RWPE2 (cell line): Measurements from ENCODE around the gene FASN.

Experiments used
- ATAC-seq: fragments of 200-7000 bp; cut with Tn5 transposase; 3 replicates; pipeline ENCODE4 v1.9.1; 2021; ENCODE audit warnings: low read depth
- DNase-seq: peaks from one replicate; pipeline ENCODE4 v3.0.0-alpha.2; 2020; ENCODE audit warnings: low spot score
- H3K27ac ChIP-seq: fragments of 450-650 bp; 2 replicates; pipeline ENCODE4 v1.5.1; 2017; ENCODE audit warnings: mild to moderate bottlenecking; ENCODE audit not compliant: poor library complexity, severe bottlenecking
- H3K27me3 ChIP-seq: fragments of 250-450 bp; sonication (Bioruptor Pico); 2 replicates; pipeline ENCODE4 v1.5.1; 2021; ENCODE audit warnings: mild to moderate bottlenecking, moderate library complexity; ENCODE audit not compliant: insufficient read depth, poor library complexity, severe bottlenecking
- H3K36me3 ChIP-seq: fragments of 250-450 bp; sonication (Bioruptor Pico); 2 replicates; pipeline ENCODE4 v1.5.1; 2020; ENCODE audit warnings: low read depth, mild to moderate bottlenecking, moderate library complexity
- H3K4me1 ChIP-seq: fragments of 250-450 bp; sonication (Bioruptor Pico); 2 replicates; pipeline ENCODE4 v1.5.1; 2021; ENCODE audit warnings: mild to moderate bottlenecking, moderate library complexity; ENCODE audit not compliant: insufficient read depth, poor library complexity, severe bottlenecking
- H3K4me3 ChIP-seq: fragments of 250-450 bp; sonication (Bioruptor Pico); 2 replicates; pipeline ENCODE4 v1.5.1; 2021; ENCODE audit warnings: mild to moderate bottlenecking, moderate library complexity; ENCODE audit not compliant: severe bottlenecking
- H3K9me3 ChIP-seq: fragments of 250-450 bp; sonication (Bioruptor Pico); 2 replicates; pipeline ENCODE4 v1.5.1; 2021; ENCODE audit warnings: mild to moderate bottlenecking, moderate library complexity; ENCODE audit not compliant: severe bottlenecking
- TF ChIP-seq, protein P1 (sequence below): fragments of 450-650 bp; IDR thresholded peaks from one replicate; pipeline ENCODE4 v1.5.1; 2017; ENCODE audit warnings: mild to moderate bottlenecking, moderate library complexity; ENCODE audit not compliant: poor library complexity, severe bottlenecking

The FASN gene

DNA sequence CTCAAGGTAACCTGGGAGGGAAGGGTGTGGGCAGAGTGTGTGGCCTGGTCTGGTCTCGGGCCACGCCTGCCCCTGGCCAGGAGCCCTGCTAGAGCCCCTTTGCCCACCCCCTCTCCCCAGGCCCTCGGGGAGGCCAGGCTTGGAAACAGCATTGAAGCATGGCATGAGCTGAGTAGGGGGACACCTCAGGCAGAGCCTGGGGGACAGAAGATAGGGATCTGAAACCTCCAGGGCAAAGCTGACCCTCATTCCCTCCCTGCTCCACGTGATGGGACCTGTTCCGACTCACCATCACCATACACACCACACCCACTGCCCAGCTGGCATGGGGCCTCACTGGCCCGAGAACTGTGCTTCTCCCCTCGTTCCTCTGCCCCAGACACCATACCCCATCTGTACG is 48.9 kb downstream of the FASN start:
- Histone ChIP-seq H3K27me3 (no peaks in the 10 kb centered on the region), H3K4me3 (no peak overlapping the region), H3K27ac (no peak overlapping the region), H3K4me1 (peaks cover 5% of the 10 kb centered on the region), H3K9me3 (no peaks in the 10 kb centered on the region), H3K36me3 (peaks cover 50% of the 10 kb centered on the region)
- TF ChIP-seq, protein P1, sequence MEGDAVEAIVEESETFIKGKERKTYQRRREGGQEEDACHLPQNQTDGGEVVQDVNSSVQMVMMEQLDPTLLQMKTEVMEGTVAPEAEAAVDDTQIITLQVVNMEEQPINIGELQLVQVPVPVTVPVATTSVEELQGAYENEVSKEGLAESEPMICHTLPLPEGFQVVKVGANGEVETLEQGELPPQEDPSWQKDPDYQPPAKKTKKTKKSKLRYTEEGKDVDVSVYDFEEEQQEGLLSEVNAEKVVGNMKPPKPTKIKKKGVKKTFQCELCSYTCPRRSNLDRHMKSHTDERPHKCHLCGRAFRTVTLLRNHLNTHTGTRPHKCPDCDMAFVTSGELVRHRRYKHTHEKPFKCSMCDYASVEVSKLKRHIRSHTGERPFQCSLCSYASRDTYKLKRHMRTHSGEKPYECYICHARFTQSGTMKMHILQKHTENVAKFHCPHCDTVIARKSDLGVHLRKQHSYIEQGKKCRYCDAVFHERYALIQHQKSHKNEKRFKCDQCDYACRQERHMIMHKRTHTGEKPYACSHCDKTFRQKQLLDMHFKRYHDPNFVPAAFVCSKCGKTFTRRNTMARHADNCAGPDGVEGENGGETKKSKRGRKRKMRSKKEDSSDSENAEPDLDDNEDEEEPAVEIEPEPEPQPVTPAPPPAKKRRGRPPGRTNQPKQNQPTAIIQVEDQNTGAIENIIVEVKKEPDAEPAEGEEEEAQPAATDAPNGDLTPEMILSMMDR: no peak
- DNase-seq: no peak
- no peak for ATAC-seq

DNA sequence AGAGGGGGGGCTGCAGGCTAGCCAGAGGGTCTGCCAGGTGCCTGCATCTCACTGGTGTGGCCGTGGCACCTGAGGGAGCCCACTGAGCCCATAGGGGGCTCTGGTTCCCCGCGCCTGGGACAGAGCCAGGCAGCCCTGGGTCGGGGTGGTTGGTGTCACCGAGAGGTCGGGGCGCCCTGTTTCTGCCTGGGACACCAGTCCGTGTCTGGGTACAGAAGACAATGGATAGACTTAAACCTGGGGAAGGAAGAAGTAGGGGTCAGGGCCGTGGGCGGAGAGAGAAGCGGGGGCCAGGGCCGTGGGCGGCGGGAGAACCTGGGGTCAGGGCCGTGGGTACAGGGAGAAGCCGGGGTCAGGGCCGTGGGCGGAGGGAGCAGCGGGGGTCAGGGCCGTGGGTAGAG is 49.5 kb downstream of the FASN start:
- TF ChIP-seq, protein P1: no peak
- no peak overlapping the region for H3K27ac ChIP-seq
- no peak for DNase-seq
- H3K27me3 ChIP-seq: no peaks in the 10 kb centered on the region
- peaks cover 45% of the 10 kb centered on the region for H3K36me3 ChIP-seq
- H3K9me3 ChIP-seq: no peaks in the 10 kb centered on the region
- H3K4me1 ChIP-seq: peaks cover 5% of the 10 kb centered on the region
- H3K4me3 ChIP-seq: no peak overlapping the region
- no peak for ATAC-seq

DNA sequence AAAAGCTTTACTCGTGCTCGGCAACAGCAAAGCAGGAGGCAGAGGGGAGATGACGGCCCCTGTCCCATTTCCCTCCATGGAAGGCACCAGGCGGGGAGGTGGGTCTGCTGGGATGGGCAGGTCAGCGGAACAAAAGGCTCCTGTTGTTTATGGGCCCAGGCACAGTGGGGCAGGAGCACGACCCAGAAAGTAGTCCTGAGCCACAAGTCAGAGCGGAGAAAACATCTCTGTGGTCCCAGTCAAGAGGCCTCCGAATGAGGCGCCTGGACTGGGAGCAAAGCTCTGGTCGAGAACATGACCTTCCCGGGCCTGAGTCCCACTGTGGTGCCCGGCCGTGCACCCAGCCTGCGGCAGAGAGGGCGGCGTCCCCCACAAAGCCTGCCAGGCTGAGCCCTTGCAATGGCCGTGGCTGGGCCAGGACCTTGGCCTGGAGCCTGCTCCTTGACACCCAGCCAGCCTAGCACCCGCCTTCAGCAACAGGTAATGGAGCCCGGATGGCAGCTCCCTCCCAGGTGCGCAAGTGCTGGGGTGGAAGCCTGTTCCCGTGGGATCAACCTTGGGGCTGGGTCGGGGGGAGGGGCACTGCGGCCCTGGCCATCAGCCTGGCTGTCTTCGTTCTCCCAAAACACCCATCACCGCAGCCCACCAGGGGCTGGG is 50.0 kb downstream of the FASN start:
- H3K27me3 ChIP-seq: no peaks in the 10 kb centered on the region
- TF ChIP-seq, protein P1: no peak
- no peak overlapping the region for H3K27ac ChIP-seq
- H3K36me3 ChIP-seq: peaks cover 41% of the 10 kb centered on the region
- peaks cover 4% of the 10 kb centered on the region for H3K4me1 ChIP-seq
- no peaks in the 10 kb centered on the region for H3K9me3 ChIP-seq
- DNase-seq (no peak), ATAC-seq (no peak)
- H3K4me3 ChIP-seq: no peak overlapping the region

DNA sequence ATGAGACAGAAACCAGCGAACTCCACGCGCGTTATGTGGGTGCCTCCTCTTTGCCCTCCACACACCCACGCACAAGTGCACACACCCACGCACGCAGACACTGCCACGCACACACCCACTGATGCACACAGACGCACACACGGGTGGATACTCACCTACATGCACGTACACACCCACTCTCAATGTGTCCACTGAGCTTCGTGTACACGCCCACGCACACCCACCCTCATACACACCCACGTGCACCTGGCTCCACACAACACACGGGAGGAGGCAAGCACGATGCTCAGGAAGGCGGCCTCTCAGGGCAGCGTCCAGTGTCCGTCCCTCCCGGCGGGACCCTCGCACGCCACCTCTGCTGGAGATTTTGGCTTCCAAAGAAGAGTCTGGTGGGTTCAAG is 50.7 kb downstream of the FASN start:
- no peak for ATAC-seq
- no peak for DNase-seq
- no peak overlapping the region for H3K4me3 ChIP-seq
- H3K36me3 ChIP-seq: peaks cover 41% of the 10 kb centered on the region
- no peaks in the 10 kb centered on the region for H3K4me1 ChIP-seq
- TF ChIP-seq, protein P1: no peak
- H3K9me3 ChIP-seq: no peaks in the 10 kb centered on the region
- H3K27ac ChIP-seq: no peak overlapping the region
- no peaks in the 10 kb centered on the region for H3K27me3 ChIP-seq

DNA sequence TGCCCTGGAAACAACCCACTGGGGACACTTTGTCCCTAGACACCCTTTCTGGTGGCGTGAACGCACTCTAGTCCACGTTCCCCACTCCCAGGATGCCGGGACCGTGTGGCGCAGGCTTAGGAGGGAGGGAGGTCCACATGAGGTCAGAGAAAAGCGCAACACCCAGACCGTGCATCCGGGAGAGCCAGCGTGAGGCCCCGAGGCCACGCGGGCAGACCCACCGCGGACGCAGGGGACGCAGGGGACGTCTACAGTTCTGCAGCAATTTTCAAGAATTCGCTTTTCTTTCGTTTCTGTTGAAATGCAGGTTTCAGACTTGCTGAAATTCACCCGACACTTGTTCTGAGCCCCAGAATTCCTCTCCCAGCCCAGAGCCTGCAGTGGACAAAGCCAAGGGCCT is 51.1 kb downstream of the FASN start:
- Histone ChIP-seq H3K4me1 (no peaks in the 10 kb centered on the region), H3K36me3 (peaks cover 41% of the 10 kb centered on the region), H3K27me3 (no peaks in the 10 kb centered on the region), H3K27ac (no peak overlapping the region), H3K4me3 (no peak overlapping the region), H3K9me3 (no peaks in the 10 kb centered on the region)
- TF ChIP-seq, protein P1: no peak
- no peak for ATAC-seq
- no peak for DNase-seq
